ENCODE data around the gene ISG15. TPM values are rescaled to one million over a fixed set of nuclear protein-coding genes. Genes with fewer than 3 reads are reported as not detected.

Gene ISG15
- total and polyA plus RNA-seq, 2 of the 13 experiments (the other 11 are each of a cell fraction or from before 2014, with no cell fraction given) = 42.1 to 54.9 TPM

DNA sequence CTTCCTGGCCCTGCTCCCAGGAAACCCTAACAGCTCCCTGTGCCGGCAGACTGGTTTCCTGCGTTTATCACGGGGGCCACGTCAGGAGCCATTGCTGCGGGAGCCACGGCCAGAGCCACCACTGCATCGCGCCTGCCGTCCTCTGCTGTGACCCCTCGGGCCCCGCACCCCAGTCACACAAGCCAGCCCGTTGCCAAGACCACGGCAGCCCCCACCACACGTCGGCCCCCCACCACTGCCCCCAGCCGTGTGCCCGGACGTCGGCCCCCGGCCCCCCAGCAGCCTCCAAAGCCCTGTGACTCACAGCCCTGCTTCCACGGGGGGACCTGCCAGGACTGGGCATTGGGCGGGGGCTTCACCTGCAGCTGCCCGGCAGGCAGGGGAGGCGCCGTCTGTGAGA lies 34.7 kb downstream of the ISG15 start (continued):
- TF ChIP-seq, protein P1, sequence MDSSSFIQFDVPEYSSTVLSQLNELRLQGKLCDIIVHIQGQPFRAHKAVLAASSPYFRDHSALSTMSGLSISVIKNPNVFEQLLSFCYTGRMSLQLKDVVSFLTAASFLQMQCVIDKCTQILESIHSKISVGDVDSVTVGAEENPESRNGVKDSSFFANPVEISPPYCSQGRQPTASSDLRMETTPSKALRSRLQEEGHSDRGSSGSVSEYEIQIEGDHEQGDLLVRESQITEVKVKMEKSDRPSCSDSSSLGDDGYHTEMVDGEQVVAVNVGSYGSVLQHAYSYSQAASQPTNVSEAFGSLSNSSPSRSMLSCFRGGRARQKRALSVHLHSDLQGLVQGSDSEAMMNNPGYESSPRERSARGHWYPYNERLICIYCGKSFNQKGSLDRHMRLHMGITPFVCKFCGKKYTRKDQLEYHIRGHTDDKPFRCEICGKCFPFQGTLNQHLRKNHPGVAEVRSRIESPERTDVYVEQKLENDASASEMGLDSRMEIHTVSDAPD (CRISPR knock-in tag; IDR thresholded peaks at IDR 0.05) = no peak

DNA sequence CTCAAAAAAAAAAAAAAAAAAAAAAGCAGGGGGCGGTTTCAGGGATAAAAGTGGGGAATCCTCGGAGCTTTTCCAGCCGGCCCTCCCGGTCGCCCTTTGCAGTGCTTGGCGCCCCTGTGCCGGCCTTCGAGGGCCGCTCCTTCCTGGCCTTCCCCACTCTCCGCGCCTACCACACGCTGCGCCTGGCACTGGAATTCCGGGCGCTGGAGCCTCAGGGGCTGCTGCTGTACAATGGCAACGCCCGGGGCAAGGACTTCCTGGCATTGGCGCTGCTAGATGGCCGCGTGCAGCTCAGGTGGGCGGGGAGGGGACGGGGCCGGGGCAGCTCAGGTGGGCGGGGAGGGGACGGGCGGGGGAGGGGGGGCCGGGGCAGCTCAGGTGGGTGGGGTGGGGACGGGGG lies 35.5 kb downstream of the ISG15 start:
- WGBS (ENCODE audit: low lambda C conversion rate) = 97% methylated on average over 27 of the region's 28 CpGs
- ATAC-seq (no peak), DNase-seq (ENCODE audit: low spot score) (no peak), FAIRE-seq (no peak)
- intact Hi-C loops (cut with micrococcal nuclease; ENCODE audit: unreplicated experiment) (no loop called here), in situ Hi-C loops (cut with HindIII; ENCODE audit: extremely low pct_ligation_motif_present, low pct_unique_long_range_greater_than_20kb) (no loop called here)
- POLR2A ChIA-PET = no interaction called here
- Histone ChIP-seq H3K4me3 (replicated peaks in 1 of 3; ENCODE audit: insufficient read depth in 1 of 3, low read depth in 2 of 3, low read length in 3 of 3) (no peak overlapping the region), H3K9me3 (ENCODE audit: low read length) (no peaks in the 10 kb centered on the region), H2AFZ (ENCODE audit: low read length) (no peak overlapping the region), H3K79me2 (ENCODE audit: insufficient read depth, low read length) (no peaks in the 10 kb centered on the region), H3K27me3 (ENCODE audit: control insufficient read depth in 1 of 2, insufficient read depth in 2 of 2, low read length in 2 of 2) (no peaks in the 10 kb centered on the region), H3K27ac (ENCODE audit: extremely low read length, insufficient read depth, low read length) (no peak overlapping the region), H3K9ac (ENCODE audit: insufficient read depth, low read depth, low read length) (no peak overlapping the region), H3K4me1 (ENCODE audit: insufficient read depth, low read length) (no peaks in the 10 kb centered on the region), H3K36me3 (replicated peaks in 1 of 2; ENCODE audit: control insufficient read depth in 1 of 2, insufficient read depth in 2 of 2, low read length in 2 of 2) (peaks cover 55 to 68% of the 10 kb centered on the region in 2 experiments; a peak in 4 of 5 replicates), H4K20me1 (ENCODE audit: insufficient read depth, low read length) (no peaks in the 10 kb centered on the region), H3K4me2 (ENCODE audit: low read depth, low read length) (no peak overlapping the region)
- CTCF ChIA-PET (ENCODE audit: low intra/inter-chr PET ratio, low total read pairs) = no interaction called here
- BruUV-seq (replicated peaks) = no TSS peak
- TF ChIP-seq MEF2D (CRISPR knock-in tag; IDR thresholded peaks at IDR 0.05) = no peak
- TF ChIP-seq, protein P2, sequence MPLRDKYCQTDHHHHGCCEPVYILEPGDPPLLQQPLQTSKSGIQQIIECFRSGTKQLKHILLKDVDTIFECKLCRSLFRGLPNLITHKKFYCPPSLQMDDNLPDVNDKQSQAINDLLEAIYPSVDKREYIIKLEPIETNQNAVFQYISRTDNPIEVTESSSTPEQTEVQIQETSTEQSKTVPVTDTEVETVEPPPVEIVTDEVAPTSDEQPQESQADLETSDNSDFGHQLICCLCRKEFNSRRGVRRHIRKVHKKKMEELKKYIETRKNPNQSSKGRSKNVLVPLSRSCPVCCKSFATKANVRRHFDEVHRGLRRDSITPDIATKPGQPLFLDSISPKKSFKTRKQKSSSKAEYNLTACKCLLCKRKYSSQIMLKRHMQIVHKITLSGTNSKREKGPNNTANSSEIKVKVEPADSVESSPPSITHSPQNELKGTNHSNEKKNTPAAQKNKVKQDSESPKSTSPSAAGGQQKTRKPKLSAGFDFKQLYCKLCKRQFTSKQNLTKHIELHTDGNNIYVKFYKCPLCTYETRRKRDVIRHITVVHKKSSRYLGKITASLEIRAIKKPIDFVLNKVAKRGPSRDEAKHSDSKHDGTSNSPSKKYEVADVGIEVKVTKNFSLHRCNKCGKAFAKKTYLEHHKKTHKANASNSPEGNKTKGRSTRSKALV (CRISPR knock-in tag; IDR thresholded peaks at IDR 0.05) = no peak
- TF ChIP-seq, protein P3, sequence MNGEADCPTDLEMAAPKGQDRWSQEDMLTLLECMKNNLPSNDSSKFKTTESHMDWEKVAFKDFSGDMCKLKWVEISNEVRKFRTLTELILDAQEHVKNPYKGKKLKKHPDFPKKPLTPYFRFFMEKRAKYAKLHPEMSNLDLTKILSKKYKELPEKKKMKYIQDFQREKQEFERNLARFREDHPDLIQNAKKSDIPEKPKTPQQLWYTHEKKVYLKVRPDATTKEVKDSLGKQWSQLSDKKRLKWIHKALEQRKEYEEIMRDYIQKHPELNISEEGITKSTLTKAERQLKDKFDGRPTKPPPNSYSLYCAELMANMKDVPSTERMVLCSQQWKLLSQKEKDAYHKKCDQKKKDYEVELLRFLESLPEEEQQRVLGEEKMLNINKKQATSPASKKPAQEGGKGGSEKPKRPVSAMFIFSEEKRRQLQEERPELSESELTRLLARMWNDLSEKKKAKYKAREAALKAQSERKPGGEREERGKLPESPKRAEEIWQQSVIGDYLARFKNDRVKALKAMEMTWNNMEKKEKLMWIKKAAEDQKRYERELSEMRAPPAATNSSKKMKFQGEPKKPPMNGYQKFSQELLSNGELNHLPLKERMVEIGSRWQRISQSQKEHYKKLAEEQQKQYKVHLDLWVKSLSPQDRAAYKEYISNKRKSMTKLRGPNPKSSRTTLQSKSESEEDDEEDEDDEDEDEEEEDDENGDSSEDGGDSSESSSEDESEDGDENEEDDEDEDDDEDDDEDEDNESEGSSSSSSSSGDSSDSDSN (CRISPR knock-in tag; IDR thresholded peaks at IDR 0.05) = no peak
- TF ChIP-seq TP53 (CRISPR knock-in tag; conservative IDR thresholded peaks at IDR 0.05) = no peak
- no peak for TF ChIP-seq KDM6A (CRISPR knock-in tag; IDR thresholded peaks at IDR 0.05; ENCODE audit: low read depth)
- no peak for TF ChIP-seq KLF11 (CRISPR knock-in tag; IDR thresholded peaks at IDR 0.05)

Measured in HepG2 (cell line).